ENCODE measurements around the gene FBXL19. TPM values are rescaled to one million over a fixed set of nuclear protein-coding genes. Genes with fewer than 3 reads are reported as not detected.

FBXL19 gene
- polyA plus RNA-seq, 1 donor from 2014 or later = 99.6 TPM

GRCh38 chr16:30948667-30949649 lies 25.6 kb downstream of the FBXL19 start, which contains the start of gene ORAI3:
ORAI3 (plus strand) TSS chr16:30949068; CDS start chr16:30949290, 222 bp downstream.
- H2AFZ ChIP-seq (ENCODE audit: low read depth, low read length) = no peak within 1 kb of the TSS

GRCh38 chr16:30949650-30950515 lies 26.5 kb downstream of the FBXL19 start:
- no peaks in the 10 kb centered on the region for H4K20me1 ChIP-seq (ENCODE audit: insufficient read depth)
- H3K27me3 ChIP-seq (ENCODE audit: insufficient read depth, low read depth, low read length) = no peaks in the 10 kb centered on the region
- no peaks in the 10 kb centered on the region for H3K9me3 ChIP-seq (ENCODE audit: low read length)
- H3K36me3 ChIP-seq (ENCODE audit: insufficient read depth, low read length) = no peaks in the 10 kb centered on the region
- H3K4me3 ChIP-seq (ENCODE audit: low read length) = peak overlapping the region; percentile 86
- H3K4me2 ChIP-seq (ENCODE audit: low read length) = peak overlapping the region; percentile 90
- H3K9ac ChIP-seq (ENCODE audit: low read length) = peak overlapping the region; percentile 88
- H3K27ac ChIP-seq (ENCODE audit: low read length) = peak overlapping the region; percentile 92
- peaks cover 4% of the 10 kb centered on the region for H3K79me2 ChIP-seq (replicated peaks; ENCODE audit: insufficient read depth, low read length)
- no peaks in the 10 kb centered on the region for H3F3A ChIP-seq (ENCODE audit: insufficient read depth, low read length, poor library complexity, severe bottlenecking)
- no peak overlapping the region for H2AFZ ChIP-seq (ENCODE audit: low read depth, low read length)
- no peaks in the 10 kb centered on the region for H3K9me2 ChIP-seq (ENCODE audit: insufficient read depth, low read length)
- no peak for TF ChIP-seq MXI1 (conservative IDR thresholded peaks at IDR 0.05; ENCODE audit: poor library complexity, severe bottlenecking)
- no peak for TF ChIP-seq EZH2 (IDR thresholded peaks at IDR 0.05; ENCODE audit: borderline replicate concordance, insufficient read depth, low read length, poor library complexity, severe bottlenecking)
- no peak for TF ChIP-seq CTCF (IDR thresholded peaks at IDR 0.05; ENCODE audit: poor library complexity, severe bottlenecking)
- no peak for TF ChIP-seq SMC3 (conservative IDR thresholded peaks at IDR 0.05; ENCODE audit: poor library complexity)
- TF ChIP-seq REST (IDR thresholded peaks at IDR 0.05; ENCODE audit: borderline replicate concordance) = no peak
- no peak for TF ChIP-seq EP300 (conservative IDR thresholded peaks at IDR 0.05; ENCODE audit: poor library complexity, severe bottlenecking)
- no peak for TF ChIP-seq POLR2AphosphoS5 (IDR thresholded peaks at IDR 0.05)
- no peak for TF ChIP-seq RAD21 (conservative IDR thresholded peaks at IDR 0.05)
- no peak for TF ChIP-seq TAF1 (IDR thresholded peaks at IDR 0.05; ENCODE audit: low read depth)

More at GRCh38 chr16:30948667-30949649, 25.6 kb downstream of the FBXL19 start, which contains the start of gene ORAI3:
- Histone ChIP-seq H4K20me1 (ENCODE audit: insufficient read depth) (no peaks in the 10 kb centered on the region), H3K36me3 (ENCODE audit: insufficient read depth, low read length) (peaks cover 6% of the 10 kb centered on the region), H3K9ac (ENCODE audit: low read length) (peak within 1 kb of the TSS; percentile 88), H3K79me2 (replicated peaks; ENCODE audit: insufficient read depth, low read length) (peaks cover 7% of the 10 kb centered on the region), H3K27ac (ENCODE audit: low read length) (peak within 1 kb of the TSS; percentile 92), H3F3A (ENCODE audit: insufficient read depth, low read length, poor library complexity, severe bottlenecking) (no peaks in the 10 kb centered on the region), H3K4me3 (ENCODE audit: low read length) (peak within 1 kb of the TSS; percentile 86), H3K4me2 (ENCODE audit: low read length) (peak within 1 kb of the TSS; percentile 90), H3K9me3 (ENCODE audit: low read length) (no peaks in the 10 kb centered on the region), H3K27me3 (ENCODE audit: insufficient read depth, low read depth, low read length) (no peaks in the 10 kb centered on the region), H3K9me2 (ENCODE audit: insufficient read depth, low read length) (no peaks in the 10 kb centered on the region)
- TF ChIP-seq RAD21 (conservative IDR thresholded peaks at IDR 0.05) (no peak), EP300 (conservative IDR thresholded peaks at IDR 0.05; ENCODE audit: poor library complexity, severe bottlenecking) (no peak), CTCF (IDR thresholded peaks at IDR 0.05; ENCODE audit: poor library complexity, severe bottlenecking) (peak; percentile 10)

Measured in neural cell (in vitro differentiated cells).